SK-N-SH (cell line): ENCODE data around the gene TYROBP. TPM values are rescaled to one million over a fixed set of nuclear protein-coding genes. Genes with fewer than 3 reads are reported as not detected.

ENCODE experiments used
- CTCF ChIA-PET: fragments of 300-600, 350-600 bp; formaldehyde crosslinking; extraction: SDS; loops from one replicate; lab custom pipeline; 2021; lab: Yijun Ruan, JAX
- POLR2A ChIA-PET: fragments of 350-600 bp; sonication (Branson Sonifier 250); formaldehyde crosslinking; extraction: SDS; loops from one replicate; lab custom pipeline; 2020; ENCODE audit warnings: antibody characterized with exemption, inconsistent platforms; lab: Yijun Ruan, JAX
- DNase-seq: peaks from one replicate; pipeline ENCODE4 v3.0.0; 2012
- H2AFZ ChIP-seq: fragments of 200-600 bp; sonication (generic); 2 replicates; pipeline ENCODE4 v1.8.1; 2016; ENCODE audit warnings: antibody characterized with exemption, mild to moderate bottlenecking, low read depth
- H3F3A ChIP-seq: fragments of 200-600 bp; sonication (generic); replicated peaks from 2 replicates; pipeline ENCODE3; 2016; ENCODE audit warnings: antibody characterized with exemption, mild to moderate bottlenecking; ENCODE audit not compliant: insufficient read depth
- H3K27ac ChIP-seq, 2 experiments: fragments of 200-500 bp in 1 of 2; fragments of 200-600 bp in 1 of 2; sonication (Bioruptor generic) in 1 of 2; sonication (generic), shearing (Covaris generic) in 1 of 2; 2 replicates each; pipeline versions ENCODE4 v1.5.1 to v1.6.1; 2014 to 2016; ENCODE audit warnings: low read depth in 2 of 2, inconsistent platforms in 1 of 2, low read length in 1 of 2, mild to moderate bottlenecking in 1 of 2, mixed read lengths in 1 of 2
- H3K27me3 ChIP-seq: fragments of 200-600 bp; sonication (generic), shearing (Covaris generic); 2 replicates; pipeline ENCODE4 v1.6.1; 2016; ENCODE audit warnings: mixed run types; ENCODE audit not compliant: insufficient read depth
- H3K36me3 ChIP-seq, 2 experiments: fragments of 200-500 bp in 1 of 2; fragments of 200-600 bp in 1 of 2; sonication (Bioruptor generic) in 1 of 2; sonication (generic) in 1 of 2; replicated peaks in 1 of 2; 2 replicates each; pipeline versions ENCODE3 to v1.5.1; 2014 to 2016; ENCODE audit warnings: low read length in 1 of 2, mild to moderate bottlenecking in 1 of 2; ENCODE audit not compliant: insufficient read depth in 2 of 2, control insufficient read depth in 1 of 2
- H3K4me1 ChIP-seq, 2 experiments: fragments of 200-500 bp in 1 of 2; fragments of 200-600 bp in 1 of 2; sonication (Bioruptor generic) in 1 of 2; sonication (generic), shearing (Covaris generic) in 1 of 2; 2 replicates each; pipeline versions ENCODE4 v1.5.1 to v1.6.1; 2014 to 2016; ENCODE audit warnings: low read depth in 1 of 2, low read length in 1 of 2, mixed run types in 1 of 2; ENCODE audit not compliant: insufficient read depth in 2 of 2, control insufficient read depth in 1 of 2
- H3K4me2 ChIP-seq: fragments of 200-600 bp; sonication (generic), shearing (Covaris generic); 2 replicates; pipeline ENCODE4 v1.6.1; 2017; ENCODE audit warnings: mixed run types
- H3K4me3 ChIP-seq, 2 experiments: fragments of 200-500 bp in 1 of 2; fragments of 200-600 bp in 1 of 2; sonication (Bioruptor generic) in 1 of 2; sonication (generic), shearing (Covaris generic) in 1 of 2; 2 replicates each; pipeline versions ENCODE4 v1.5.1 to v1.8.1; 2014 to 2016; ENCODE audit warnings: low read depth in 2 of 2, inconsistent platforms in 1 of 2, low read length in 1 of 2, mild to moderate bottlenecking in 1 of 2, mixed read lengths in 1 of 2, moderate library complexity in 1 of 2
- H3K79me2 ChIP-seq: fragments of 200-600 bp; sonication (generic); 2 replicates; pipeline ENCODE4 v1.8.1; 2017; ENCODE audit warnings: mild to moderate bottlenecking; ENCODE audit not compliant: insufficient read depth
- H3K9ac ChIP-seq: fragments of 200-600 bp; sonication (generic); 2 replicates; pipeline ENCODE4 v1.6.1; 2017; ENCODE audit warnings: mixed run types
- H3K9me2 ChIP-seq: fragments of 200-600 bp; sonication (generic); 2 replicates; pipeline ENCODE4 v1.6.1; 2017; ENCODE audit warnings: mixed run types
- H3K9me3 ChIP-seq: fragments of 200-600 bp; sonication (generic); 2 replicates; pipeline ENCODE4 v1.6.1; 2017; ENCODE audit warnings: mixed run types, mild to moderate bottlenecking, moderate library complexity
- H4K20me1 ChIP-seq: fragments of 200-600 bp; sonication (generic); 2 replicates; pipeline ENCODE4 v1.6.1; 2017; ENCODE audit warnings: mild to moderate bottlenecking, mixed run types; ENCODE audit not compliant: insufficient read depth
- CHD2 ChIP-seq: fragments of 150-350 bp; IDR thresholded peaks from 2 replicates; pipeline ENCODE4 v1.6.1; 2018; ENCODE audit warnings: low read length; ENCODE audit not compliant: partially characterized antibody
- CTCF ChIP-seq: fragments of 200-600 bp; sonication (generic); IDR thresholded peaks from 2 replicates; pipeline ENCODE4 v1.6.1; 2017; ENCODE audit warnings: antibody characterized with exemption, mild to moderate bottlenecking, moderate library complexity
- EZH2phosphoT487 ChIP-seq: fragments of 200-600 bp; sonication (generic); IDR thresholded peaks from 2 replicates; pipeline ENCODE4 v1.6.1; 2017; ENCODE audit warnings: low read depth, mixed run types, mild to moderate bottlenecking, antibody characterized with exemption, moderate library complexity, borderline replicate concordance
- FOSL2 ChIP-seq: IDR thresholded peaks from 2 replicates; pipeline ENCODE4 v1.4.0; 2012; ENCODE audit warnings: low read depth, mild to moderate bottlenecking, moderate library complexity, borderline replicate concordance
- GABPA ChIP-seq: IDR thresholded peaks from 2 replicates; pipeline ENCODE4 v1.4.0; 2012; ENCODE audit warnings: low read depth, mild to moderate bottlenecking
- GATA2 ChIP-seq: sonication (generic); formaldehyde crosslinking; IDR thresholded peaks from 2 replicates; pipeline ENCODE4 v1.5.0; 2020; ENCODE audit warnings: mild to moderate bottlenecking, missing genetic modification reagents
- MXI1 ChIP-seq: IDR thresholded peaks from 2 replicates; pipeline ENCODE4 v1.6.1; 2012; ENCODE audit warnings: mild to moderate bottlenecking, low read depth, low read length, improper control_type of control experiment
- NFIC ChIP-seq: IDR thresholded peaks from 2 replicates; pipeline ENCODE4 v1.4.0; 2012; ENCODE audit warnings: borderline replicate concordance
- NRF1 ChIP-seq: IDR thresholded peaks from 2 replicates; pipeline ENCODE4 v1.6.1; 2012; ENCODE audit warnings: low read depth, mild to moderate bottlenecking, low read length
- PBX3 ChIP-seq: IDR thresholded peaks from 2 replicates; pipeline ENCODE4; 2012
- POLR2AphosphoS5 ChIP-seq: IDR thresholded peaks from 2 replicates; pipeline ENCODE4 v1.6.1; 2012; ENCODE audit warnings: low read depth, low read length
- RAD21 ChIP-seq: IDR thresholded peaks from 2 replicates; pipeline ENCODE4 v1.6.1; 2012; ENCODE audit warnings: mild to moderate bottlenecking, low read length
- RCOR1 ChIP-seq: fragments of 150-350 bp; IDR thresholded peaks from 2 replicates; pipeline ENCODE4 v1.6.1; 2017; ENCODE audit warnings: antibody characterized with exemption, low read length
- RFX5 ChIP-seq: IDR thresholded peaks from 2 replicates; pipeline ENCODE4 v1.6.1; 2012; ENCODE audit warnings: mild to moderate bottlenecking, improper control_type of control experiment, low read length
- SMC3 ChIP-seq: IDR thresholded peaks from 2 replicates; pipeline ENCODE4 v1.6.1; 2012; ENCODE audit warnings: low read depth, low read length, improper control_type of control experiment
- TAF1 ChIP-seq: IDR thresholded peaks from 2 replicates; pipeline ENCODE4 v1.6.1; 2012; ENCODE audit warnings: low read depth, mild to moderate bottlenecking, low read length, moderate library complexity, borderline replicate concordance
- TCF12 ChIP-seq: IDR thresholded peaks from 2 replicates; pipeline ENCODE4 v1.4.0; 2012
- USF2 ChIP-seq: fragments of 150-350 bp; IDR thresholded peaks from 2 replicates; pipeline ENCODE4 v1.6.1; 2017; ENCODE audit warnings: antibody characterized with exemption, low read length, low read depth, borderline replicate concordance
- ZBTB33 ChIP-seq: IDR thresholded peaks from 2 replicates; pipeline ENCODE4 v1.4.0; 2012; ENCODE audit warnings: low read depth, borderline replicate concordance
- WGBS: methylation state at CpG from one replicate; pipeline ENCODE4 v1.1.6; 2017; ENCODE audit warnings: low lambda C conversion rate; 5-methylcytosine and 5-hydroxymethylcytosine counted together
- polyA plus RNA-seq, 3 experiments: library from polyadenylated mRNA; depleted of rRNA; stranded (reverse); fragments of >200 nt; gene quantifications; 2 replicates each; pipeline ENCODE4 v1.2.3, GENCODE V29; 2012

TYROBP gene
- polyA plus RNA-seq, 1 of the 3 experiments (the other 2 are of a cell fraction): not detected

GRCh38 chr19:35939307-35940077 lies 31.4 kb upstream of the TYROBP start:
- H3K4me3 ChIP-seq: no peak overlapping the region
- H2AFZ ChIP-seq: no peak overlapping the region
- H3K9ac ChIP-seq: no peak overlapping the region
- no peak for TF ChIP-seq GATA2 (CRISPR knock-in tag)
- TF ChIP-seq RAD21: no peak
- no peak for TF ChIP-seq SMC3
- no peak for TF ChIP-seq NRF1
- no peak for TF ChIP-seq ZBTB33
- TF ChIP-seq RCOR1: no peak
- TF ChIP-seq GABPA: no peak
- no peak for TF ChIP-seq RFX5
- TF ChIP-seq NFIC: no peak
- no peak for TF ChIP-seq USF2
- no peak for TF ChIP-seq TCF12
- TF ChIP-seq FOSL2: no peak
- TF ChIP-seq TAF1: no peak
- no peak for TF ChIP-seq CHD2
- TF ChIP-seq CTCF: no peak
- no peak for TF ChIP-seq MXI1
- no peak for TF ChIP-seq PBX3
- TF ChIP-seq EZH2phosphoT487: no peak
- TF ChIP-seq POLR2AphosphoS5: no peak
- DNase-seq: no peak
- WGBS: 96% methylated on average over 33 of the region's 55 CpGs
- no peaks in the 10 kb centered on the region for H3F3A ChIP-seq
- no peak overlapping the region for H3K4me2 ChIP-seq
- H3K27ac ChIP-seq: no peak overlapping the region
- H3K9me2 ChIP-seq: no peaks in the 10 kb centered on the region
- H3K27me3 ChIP-seq: no peaks in the 10 kb centered on the region
- H4K20me1 ChIP-seq: 0 out of 2 replicates have a peak, but pooled peaks cover 3% of the 10 kb centered on the region
- peaks cover 0 to 22% of the 10 kb centered on the region in 2 experiments; a peak in 1 of 4 replicates for H3K4me1 ChIP-seq
- peaks cover 0 to 8% of the 10 kb centered on the region in 2 experiments for H3K36me3 ChIP-seq
- H3K9me3 ChIP-seq: no peaks in the 10 kb centered on the region
- CTCF ChIA-PET: interaction anchor here (1.1 kb wide), 1 partner anchor 7 kb away, joined by 5 read pairs; no protein-coding TSS in a partner anchor
- POLR2A ChIA-PET: interaction anchor here (0.8 to 1.8 kb wide), 2 partner anchors 10 to 56 kb away, joined by 3 to 4 read pairs; no protein-coding TSS in a partner anchor
- no peaks in the 10 kb centered on the region; the same call in 1 of the 2 replicates for H3K79me2 ChIP-seq
